ENCODE results near the gene TMEM245.

GRCh38 chr9:109048822-109049221 lies 70.9 kb downstream of the TMEM245 start:
- TF ChIP-seq CTCF (IDR thresholded peaks at IDR 0.05) (no peak), POLR2A (IDR thresholded peaks at IDR 0.05) (no peak)

Data from testis (tissue), 2 donors.